ENCODE results near the gene TAS1R2. TPM values are rescaled to one million over a fixed set of nuclear protein-coding genes. Genes with fewer than 3 reads are reported as not detected.

TAS1R2 gene
- total RNA-seq, 3 donors from 2014 or later = not detected

DNA sequence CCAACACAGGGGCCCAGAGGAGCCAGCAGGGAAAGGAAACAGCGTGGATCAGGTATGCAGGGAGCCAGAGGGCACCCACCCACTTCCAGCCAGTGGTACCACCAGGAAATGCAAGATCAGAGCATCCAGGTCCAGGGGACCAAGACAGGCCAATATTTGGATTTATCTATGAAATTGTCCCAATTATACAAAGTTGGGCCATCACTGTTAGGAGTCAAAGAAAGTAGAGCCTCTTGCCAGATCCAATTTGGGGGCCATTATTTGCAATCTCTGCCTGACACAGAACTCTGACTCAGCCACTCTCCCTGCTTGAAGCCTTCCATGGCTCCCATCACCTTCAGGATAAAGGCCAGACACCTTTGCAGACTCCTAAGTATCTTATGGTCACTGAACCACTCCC, 21.1 kb upstream of the TAS1R2 start:
- Histone ChIP-seq H3K9me3 (no peaks in the 10 kb centered on the region), H3K36me3 (ENCODE audit: low read depth) (no peaks in the 10 kb centered on the region), H3K4me3 (no peak overlapping the region), H3K4me1 (ENCODE audit: low read depth) (no peaks in the 10 kb centered on the region)
- TF ChIP-seq, protein P1, sequence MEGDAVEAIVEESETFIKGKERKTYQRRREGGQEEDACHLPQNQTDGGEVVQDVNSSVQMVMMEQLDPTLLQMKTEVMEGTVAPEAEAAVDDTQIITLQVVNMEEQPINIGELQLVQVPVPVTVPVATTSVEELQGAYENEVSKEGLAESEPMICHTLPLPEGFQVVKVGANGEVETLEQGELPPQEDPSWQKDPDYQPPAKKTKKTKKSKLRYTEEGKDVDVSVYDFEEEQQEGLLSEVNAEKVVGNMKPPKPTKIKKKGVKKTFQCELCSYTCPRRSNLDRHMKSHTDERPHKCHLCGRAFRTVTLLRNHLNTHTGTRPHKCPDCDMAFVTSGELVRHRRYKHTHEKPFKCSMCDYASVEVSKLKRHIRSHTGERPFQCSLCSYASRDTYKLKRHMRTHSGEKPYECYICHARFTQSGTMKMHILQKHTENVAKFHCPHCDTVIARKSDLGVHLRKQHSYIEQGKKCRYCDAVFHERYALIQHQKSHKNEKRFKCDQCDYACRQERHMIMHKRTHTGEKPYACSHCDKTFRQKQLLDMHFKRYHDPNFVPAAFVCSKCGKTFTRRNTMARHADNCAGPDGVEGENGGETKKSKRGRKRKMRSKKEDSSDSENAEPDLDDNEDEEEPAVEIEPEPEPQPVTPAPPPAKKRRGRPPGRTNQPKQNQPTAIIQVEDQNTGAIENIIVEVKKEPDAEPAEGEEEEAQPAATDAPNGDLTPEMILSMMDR (IDR thresholded peaks at IDR 0.05) = no peak
- ATAC-seq (no peak), DNase-seq (no peak)
- intact Hi-C loops (cut with DNase I, micrococcal nuclease) = no loop called here

DNA sequence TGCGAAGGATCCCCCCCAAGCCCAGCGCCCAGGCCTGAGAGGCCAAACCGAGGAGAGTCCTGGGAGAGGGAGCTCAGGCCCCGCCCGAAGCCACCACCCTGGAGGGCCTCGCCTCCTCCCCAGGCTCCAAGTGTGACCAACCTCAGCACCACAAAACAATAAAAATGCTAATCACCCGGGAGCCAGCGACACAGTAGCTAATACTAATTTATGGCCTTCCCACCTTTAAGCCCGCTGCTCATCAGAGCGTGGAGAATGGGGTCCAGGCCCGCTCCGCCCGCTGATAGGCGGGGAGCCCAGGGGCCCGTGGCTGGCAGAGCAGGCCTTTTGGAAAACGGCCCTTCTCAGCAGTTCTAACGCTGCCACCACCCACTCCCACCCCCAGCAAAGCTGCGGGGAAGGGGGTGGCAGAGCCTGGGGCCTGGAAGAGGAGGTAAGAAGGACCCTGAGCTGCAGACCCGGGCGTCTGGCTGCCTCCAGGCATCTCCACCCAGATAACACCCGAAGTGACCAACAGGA, 20.4 kb upstream of the TAS1R2 start:
- Histone ChIP-seq H3K4me1 (ENCODE audit: low read depth) (peaks cover 4% of the 10 kb centered on the region), H3K9me3 (no peaks in the 10 kb centered on the region), H3K4me3 (no peak overlapping the region), H3K36me3 (ENCODE audit: low read depth) (no peaks in the 10 kb centered on the region)
- DNase-seq (no peak), ATAC-seq (no peak)
- intact Hi-C loops (cut with DNase I, micrococcal nuclease) = no loop called here
- TF ChIP-seq, protein P1 (IDR thresholded peaks at IDR 0.05) = no peak

DNA sequence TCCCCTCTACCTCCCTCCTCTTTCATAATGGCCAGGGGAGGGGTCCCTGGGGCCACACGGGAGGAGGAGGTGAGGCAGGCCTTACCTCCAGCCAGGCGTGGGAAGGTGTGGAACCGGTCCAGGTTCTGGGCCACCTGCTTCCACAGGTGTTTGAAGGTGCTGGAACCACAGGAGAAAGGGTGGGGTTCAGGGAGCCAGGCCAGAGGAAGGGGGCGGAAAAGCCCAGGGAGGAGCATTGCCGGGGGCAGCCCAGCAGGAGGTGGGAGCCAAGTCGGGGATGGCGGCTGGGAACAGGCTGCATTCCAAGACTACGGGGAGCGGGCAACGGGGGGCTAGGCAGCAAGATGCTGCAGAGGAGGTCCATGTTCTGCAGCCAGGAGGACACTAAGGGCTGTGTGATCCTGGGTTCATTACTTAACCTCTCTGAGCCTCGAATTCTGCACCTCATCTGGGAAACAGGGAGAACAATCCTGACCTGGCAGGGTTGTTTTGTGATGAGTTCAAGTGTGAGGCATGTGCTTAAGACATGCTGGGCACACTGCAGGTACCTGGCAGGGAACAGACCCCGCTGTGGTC, 19.8 kb upstream of the TAS1R2 start:
- ATAC-seq = no peak
- intact Hi-C loops (cut with DNase I, micrococcal nuclease) = no loop called here

DNA sequence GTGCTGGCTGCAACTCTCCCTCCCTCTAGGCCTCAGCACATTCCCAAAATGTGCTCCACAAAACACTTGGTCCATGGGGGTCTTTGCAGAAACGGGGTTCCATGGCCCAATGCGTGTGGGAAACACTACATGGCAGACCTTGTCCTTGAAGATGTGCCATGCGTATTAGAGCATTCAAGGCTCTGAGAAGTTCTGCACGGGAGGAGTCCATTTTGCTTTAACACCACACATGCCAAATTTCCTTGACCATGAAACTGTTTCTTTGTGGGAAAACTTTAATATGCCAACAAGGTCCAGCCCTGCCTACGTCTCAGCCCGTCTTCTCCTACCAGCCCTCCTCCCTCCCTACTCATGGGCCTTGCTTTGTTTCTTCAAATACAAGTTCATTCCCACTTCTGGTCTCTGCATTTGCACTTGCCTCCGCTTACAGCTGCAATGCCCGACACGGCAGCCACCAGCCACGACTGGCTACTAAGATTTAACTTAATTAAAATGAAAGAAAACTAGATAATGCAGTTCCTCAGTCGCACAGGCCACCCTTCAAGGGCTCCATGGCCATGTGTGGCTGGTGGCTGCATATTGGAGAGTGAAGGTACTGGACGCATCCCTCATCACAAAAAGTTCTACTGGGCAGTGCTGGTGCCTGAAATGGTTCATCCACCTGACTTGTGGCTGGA, 19.2 kb upstream of the TAS1R2 start:
- ATAC-seq = no peak
- intact Hi-C loops (cut with DNase I, micrococcal nuclease) = no loop called here
- H3K4me3 ChIP-seq = no peak overlapping the region
- no peaks in the 10 kb centered on the region for H3K36me3 ChIP-seq (ENCODE audit: low read depth)
- H3K4me1 ChIP-seq (ENCODE audit: low read depth) = peaks cover 4% of the 10 kb centered on the region
- TF ChIP-seq, protein P1 (IDR thresholded peaks at IDR 0.05) = no peak
- H3K9me3 ChIP-seq = no peaks in the 10 kb centered on the region
- DNase-seq = no peak

More for the DNA sequence above, 19.8 kb upstream of the TAS1R2 start:
- peaks cover 4% of the 10 kb centered on the region for H3K4me1 ChIP-seq (ENCODE audit: low read depth)
- TF ChIP-seq, protein P1 (IDR thresholded peaks at IDR 0.05) = no peak
- no peaks in the 10 kb centered on the region for H3K9me3 ChIP-seq
- no peak for DNase-seq
- H3K4me3 ChIP-seq = no peak overlapping the region
- H3K36me3 ChIP-seq (ENCODE audit: low read depth) = no peaks in the 10 kb centered on the region

DNA sequence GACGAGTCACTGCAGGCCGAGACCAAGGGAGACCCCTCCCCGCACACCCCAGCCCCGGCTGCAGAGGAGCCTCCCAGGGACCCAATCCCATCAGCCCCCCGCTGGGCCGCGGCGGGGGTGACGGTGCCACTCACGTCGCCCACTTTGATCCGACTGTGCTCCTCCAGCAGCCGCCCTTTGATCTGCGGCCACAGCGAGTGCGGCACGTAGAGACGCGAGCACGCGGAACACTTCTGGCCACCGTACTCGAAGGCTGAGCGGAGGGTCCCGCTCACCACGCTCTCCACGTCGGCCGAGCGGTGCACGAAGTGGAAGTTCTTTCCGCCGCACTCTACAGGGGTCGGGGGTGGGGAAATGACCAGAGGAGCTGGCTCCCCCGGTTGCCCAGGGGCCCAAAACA, 17.8 kb upstream of the TAS1R2 start:
- intact Hi-C loops (cut with DNase I, micrococcal nuclease) = no loop called here
- ATAC-seq (no peak), DNase-seq (no peak)
- no peaks in the 10 kb centered on the region for H3K36me3 ChIP-seq (ENCODE audit: low read depth)
- H3K4me3 ChIP-seq = no peak overlapping the region
- no peaks in the 10 kb centered on the region for H3K9me3 ChIP-seq
- TF ChIP-seq, protein P1 (IDR thresholded peaks at IDR 0.05) = no peak
- peaks cover 4% of the 10 kb centered on the region for H3K4me1 ChIP-seq (ENCODE audit: low read depth)

Data from mucosa of descending colon (tissue), 3 donors.